WERI-Rb-1 (cell line): ENCODE measurements around the gene SORL1.
"Not testable (repeated sequence)": the region's sequence is repeated elsewhere in the genome, so short reads cannot be mapped to it uniquely, and the experiment has no call there.

ENCODE experiments used
- DNase-seq: peaks from one replicate; pipeline ENCODE4 v3.0.0-alpha.2; 2020
- H3K27ac ChIP-seq: fragments of 250-450 bp; sonication (Bioruptor Pico); 2 replicates; pipeline ENCODE4 v1.5.1; 2020; ENCODE audit warnings: mild to moderate bottlenecking, moderate library complexity
- H3K27me3 ChIP-seq: fragments of 250-450 bp; sonication (Bioruptor Pico); 2 replicates; pipeline ENCODE4 v1.5.1; 2021; ENCODE audit warnings: mild to moderate bottlenecking, low read depth, moderate library complexity; ENCODE audit not compliant: insufficient read depth, severe bottlenecking
- H3K36me3 ChIP-seq: fragments of 250-450 bp; sonication (Bioruptor Pico); 2 replicates; pipeline ENCODE4 v1.5.1; 2020; ENCODE audit warnings: mild to moderate bottlenecking, moderate library complexity
- H3K4me3 ChIP-seq: 2 replicates; pipeline ENCODE4 v1.5.1; 2011; ENCODE audit warnings: low read depth, mild to moderate bottlenecking, control low read depth, low read length
- H3K9me3 ChIP-seq: fragments of 250-450 bp; sonication (Bioruptor Pico); 2 replicates; pipeline ENCODE4 v1.5.1; 2021; ENCODE audit warnings: mild to moderate bottlenecking, moderate library complexity; ENCODE audit not compliant: severe bottlenecking
- TF ChIP-seq, protein P1 (sequence below): IDR thresholded peaks from 2 replicates; pipeline ENCODE4 v1.5.1; 2011; ENCODE audit warnings: low read depth, mild to moderate bottlenecking, control low read depth, inconsistent platforms, low read length

Gene SORL1

DNA sequence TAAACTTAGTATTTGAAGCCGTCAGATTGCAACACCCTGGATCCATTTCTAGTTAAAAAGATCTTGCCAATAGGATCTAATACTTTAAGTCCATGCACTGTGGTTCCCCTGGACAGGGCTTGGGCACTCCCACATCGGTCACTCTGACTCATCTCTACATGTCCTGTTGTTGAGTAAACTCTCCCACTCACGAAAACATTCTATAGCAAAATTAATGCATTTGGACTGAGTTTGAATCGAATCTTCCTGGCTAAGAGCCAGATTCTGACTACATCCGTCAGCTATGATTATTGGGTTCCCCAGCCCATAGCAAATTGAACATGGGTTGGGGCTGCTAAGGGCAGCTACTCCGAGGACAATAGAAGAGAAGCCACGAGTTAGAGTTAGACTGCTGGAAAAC, 182.8 kb downstream of the SORL1 start:
- H3K9me3 ChIP-seq = no peaks in the 10 kb centered on the region
- TF ChIP-seq, protein P1, sequence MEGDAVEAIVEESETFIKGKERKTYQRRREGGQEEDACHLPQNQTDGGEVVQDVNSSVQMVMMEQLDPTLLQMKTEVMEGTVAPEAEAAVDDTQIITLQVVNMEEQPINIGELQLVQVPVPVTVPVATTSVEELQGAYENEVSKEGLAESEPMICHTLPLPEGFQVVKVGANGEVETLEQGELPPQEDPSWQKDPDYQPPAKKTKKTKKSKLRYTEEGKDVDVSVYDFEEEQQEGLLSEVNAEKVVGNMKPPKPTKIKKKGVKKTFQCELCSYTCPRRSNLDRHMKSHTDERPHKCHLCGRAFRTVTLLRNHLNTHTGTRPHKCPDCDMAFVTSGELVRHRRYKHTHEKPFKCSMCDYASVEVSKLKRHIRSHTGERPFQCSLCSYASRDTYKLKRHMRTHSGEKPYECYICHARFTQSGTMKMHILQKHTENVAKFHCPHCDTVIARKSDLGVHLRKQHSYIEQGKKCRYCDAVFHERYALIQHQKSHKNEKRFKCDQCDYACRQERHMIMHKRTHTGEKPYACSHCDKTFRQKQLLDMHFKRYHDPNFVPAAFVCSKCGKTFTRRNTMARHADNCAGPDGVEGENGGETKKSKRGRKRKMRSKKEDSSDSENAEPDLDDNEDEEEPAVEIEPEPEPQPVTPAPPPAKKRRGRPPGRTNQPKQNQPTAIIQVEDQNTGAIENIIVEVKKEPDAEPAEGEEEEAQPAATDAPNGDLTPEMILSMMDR = no peak
- no peak overlapping the region for H3K4me3 ChIP-seq
- no peaks in the 10 kb centered on the region for H3K27me3 ChIP-seq
- no peaks in the 10 kb centered on the region for H3K36me3 ChIP-seq
- no peak overlapping the region for H3K27ac ChIP-seq
- no peak for DNase-seq

DNA sequence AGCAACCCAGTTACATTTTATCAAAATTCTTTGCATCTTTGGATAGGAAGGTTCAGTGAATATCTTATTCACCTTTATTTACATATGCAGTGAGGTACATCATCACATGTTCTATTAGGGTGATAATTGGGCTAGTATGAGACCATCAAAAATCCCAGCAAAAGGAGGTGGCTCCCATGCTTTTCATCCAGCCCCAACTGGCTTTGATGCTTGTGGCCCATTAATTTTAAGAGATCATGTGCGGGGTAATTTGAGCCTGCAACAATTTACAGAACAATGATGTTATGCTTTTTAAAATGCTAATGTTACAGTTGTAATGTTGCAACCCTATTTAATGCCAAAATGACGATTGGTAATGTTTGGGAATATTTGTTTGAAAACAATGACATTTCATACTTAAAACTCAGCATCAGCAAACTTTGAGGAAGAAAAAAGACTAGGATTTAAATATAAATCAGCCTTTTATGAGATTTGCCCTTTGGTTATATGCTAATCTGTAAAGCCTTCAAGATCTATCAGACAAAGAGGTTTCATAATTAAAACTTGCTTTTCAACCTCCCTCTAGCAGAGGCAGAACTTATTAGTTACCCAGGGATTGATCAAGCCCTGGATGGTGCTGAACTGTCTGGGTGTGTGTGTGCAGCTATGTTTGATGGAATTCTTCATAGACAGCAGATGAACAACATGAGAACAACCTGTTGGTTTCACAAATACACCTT, 184.1 kb downstream of the SORL1 start:
- Histone ChIP-seq H3K27me3 (no peaks in the 10 kb centered on the region), H3K9me3 (no peaks in the 10 kb centered on the region)
- no peak for DNase-seq

GRCh38 chr11:121636800-121637176, 184.7 kb downstream of the SORL1 start:
- no peak overlapping the region for H3K27ac ChIP-seq
- no peaks in the 10 kb centered on the region for H3K27me3 ChIP-seq
- no peak for DNase-seq
- H3K9me3 ChIP-seq = no peaks in the 10 kb centered on the region
- H3K36me3 ChIP-seq = no peaks in the 10 kb centered on the region
- TF ChIP-seq, protein P1 = no peak
- H3K4me3 ChIP-seq = no peak overlapping the region

More for the DNA sequence above, 184.1 kb downstream of the SORL1 start:
- Histone ChIP-seq H3K36me3 (no peaks in the 10 kb centered on the region), H3K27ac (no peak overlapping the region), H3K4me3 (no peak overlapping the region)
- TF ChIP-seq, protein P1 = no peak

GRCh38 chr11:121637587-121637986, 185.5 kb downstream of the SORL1 start:
- H3K27me3 ChIP-seq, H3K36me3 ChIP-seq, H3K27ac ChIP-seq, H3K4me3 ChIP-seq, H3K9me3 ChIP-seq, DNase-seq: not testable (repeated sequence)

DNA sequence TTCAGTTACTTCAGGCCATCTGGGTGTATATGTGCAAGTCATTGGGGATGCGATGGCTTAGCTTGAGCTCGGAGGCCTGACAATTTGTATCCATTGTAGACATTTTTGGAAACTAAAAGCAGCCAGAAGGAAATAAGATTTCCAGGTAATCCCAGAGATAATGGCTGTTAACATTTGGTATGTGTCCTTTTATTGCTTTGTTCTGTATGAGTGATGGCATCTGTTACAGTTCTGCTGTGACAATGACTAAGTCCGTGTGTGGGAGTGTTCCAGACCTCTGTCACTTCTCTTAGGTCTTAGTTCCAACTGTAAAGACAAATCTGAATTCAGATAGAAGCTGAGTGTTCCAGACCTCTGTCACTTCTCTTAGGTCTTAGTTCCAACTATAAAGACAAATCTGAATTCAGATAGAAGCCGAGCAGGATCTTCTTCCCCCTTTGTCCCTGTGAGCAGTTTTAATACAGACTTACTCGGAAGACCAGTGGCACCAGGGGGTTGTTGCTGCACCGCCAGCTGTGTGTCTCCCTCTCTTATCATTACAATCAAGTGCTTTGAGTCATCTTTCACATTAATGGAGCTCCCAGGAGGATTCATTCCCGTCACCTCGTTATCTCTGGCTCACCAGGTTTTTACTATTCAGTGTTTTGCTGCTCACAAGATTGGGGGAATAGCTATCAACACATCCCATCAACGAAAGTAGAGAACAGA, 191.5 kb downstream of the SORL1 start:
- TF ChIP-seq, protein P1 = no peak
- Histone ChIP-seq H3K9me3 (no peaks in the 10 kb centered on the region), H3K4me3 (no peak overlapping the region), H3K27me3 (no peaks in the 10 kb centered on the region), H3K27ac (no peak overlapping the region), H3K36me3 (no peaks in the 10 kb centered on the region)
- DNase-seq = no peak

- Histone ChIP-seq H3K36me3 (no peaks in the 10 kb centered on the region), H3K27ac (no peak overlapping the region), H3K9me3 (no peaks in the 10 kb centered on the region), H3K4me3 (no peak overlapping the region), H3K27me3 (no peaks in the 10 kb centered on the region)
- no peak for DNase-seq
- TF ChIP-seq, protein P1 = no peak
Measured at GRCh38 chr11:121644187-121644512, 192.0 kb downstream of the SORL1 start.
